ENCODE data around the gene PRDM15. TPM values are rescaled to one million over a fixed set of nuclear protein-coding genes. Genes with fewer than 3 reads are reported as not detected.
A peak's percentile ranks its signal among the peaks of the same experiment; 100 is the strongest.

PRDM15 gene, protein sequence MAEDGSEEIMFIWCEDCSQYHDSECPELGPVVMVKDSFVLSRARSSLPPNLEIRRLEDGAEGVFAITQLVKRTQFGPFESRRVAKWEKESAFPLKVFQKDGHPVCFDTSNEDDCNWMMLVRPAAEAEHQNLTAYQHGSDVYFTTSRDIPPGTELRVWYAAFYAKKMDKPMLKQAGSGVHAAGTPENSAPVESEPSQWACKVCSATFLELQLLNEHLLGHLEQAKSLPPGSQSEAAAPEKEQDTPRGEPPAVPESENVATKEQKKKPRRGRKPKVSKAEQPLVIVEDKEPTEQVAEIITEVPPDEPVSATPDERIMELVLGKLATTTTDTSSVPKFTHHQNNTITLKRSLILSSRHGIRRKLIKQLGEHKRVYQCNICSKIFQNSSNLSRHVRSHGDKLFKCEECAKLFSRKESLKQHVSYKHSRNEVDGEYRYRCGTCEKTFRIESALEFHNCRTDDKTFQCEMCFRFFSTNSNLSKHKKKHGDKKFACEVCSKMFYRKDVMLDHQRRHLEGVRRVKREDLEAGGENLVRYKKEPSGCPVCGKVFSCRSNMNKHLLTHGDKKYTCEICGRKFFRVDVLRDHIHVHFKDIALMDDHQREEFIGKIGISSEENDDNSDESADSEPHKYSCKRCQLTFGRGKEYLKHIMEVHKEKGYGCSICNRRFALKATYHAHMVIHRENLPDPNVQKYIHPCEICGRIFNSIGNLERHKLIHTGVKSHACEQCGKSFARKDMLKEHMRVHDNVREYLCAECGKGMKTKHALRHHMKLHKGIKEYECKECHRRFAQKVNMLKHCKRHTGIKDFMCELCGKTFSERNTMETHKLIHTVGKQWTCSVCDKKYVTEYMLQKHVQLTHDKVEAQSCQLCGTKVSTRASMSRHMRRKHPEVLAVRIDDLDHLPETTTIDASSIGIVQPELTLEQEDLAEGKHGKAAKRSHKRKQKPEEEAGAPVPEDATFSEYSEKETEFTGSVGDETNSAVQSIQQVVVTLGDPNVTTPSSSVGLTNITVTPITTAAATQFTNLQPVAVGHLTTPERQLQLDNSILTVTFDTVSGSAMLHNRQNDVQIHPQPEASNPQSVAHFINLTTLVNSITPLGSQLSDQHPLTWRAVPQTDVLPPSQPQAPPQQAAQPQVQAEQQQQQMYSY
- 14.0 and 16.2 TPM in 2 replicates for total RNA-seq
- long read RNA-seq, partial matches to known transcripts: 1 of 13 reads
- long read RNA-seq, other reads (novel, unspliced or antisense): 12 of 13 reads

DNA sequence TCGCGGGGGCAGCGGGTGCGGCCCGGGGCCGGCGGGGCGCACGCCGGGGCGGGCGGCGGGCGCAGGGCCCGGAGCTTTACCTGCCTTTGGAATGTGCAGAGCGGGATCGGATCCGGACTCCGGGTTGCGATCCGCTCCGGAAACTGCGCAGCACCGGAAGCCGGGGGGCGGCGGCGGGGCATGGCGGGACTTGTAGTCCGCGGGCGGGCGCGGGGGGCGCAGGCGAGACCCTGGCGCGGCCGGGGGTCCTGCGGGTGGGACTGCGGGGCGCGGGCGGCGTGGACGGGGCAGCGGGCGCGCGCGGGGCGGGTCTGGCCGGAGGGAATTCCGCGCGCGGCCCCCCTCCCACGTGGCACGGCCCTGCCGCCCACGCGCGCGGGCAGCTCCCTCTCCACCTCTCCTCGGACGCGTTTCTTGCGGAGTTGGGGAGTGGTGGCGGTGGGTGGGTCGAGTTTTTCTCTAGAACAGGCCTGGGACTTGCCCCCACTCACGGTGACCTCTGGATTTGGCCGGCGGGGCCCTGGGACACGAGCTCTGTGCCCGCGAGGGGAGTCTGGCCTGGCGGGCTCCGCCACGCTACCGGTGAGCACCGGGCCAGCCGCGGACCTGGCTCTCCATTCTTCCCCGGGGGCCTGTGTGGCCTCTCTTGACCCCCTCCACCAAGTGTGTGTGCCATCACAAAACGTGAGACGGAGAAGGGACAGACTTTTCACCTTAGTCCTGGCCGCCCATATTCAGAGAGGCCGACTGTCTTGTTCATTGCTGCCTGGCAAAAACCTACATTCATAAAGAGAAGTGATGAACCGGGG is at the start of gene PRDM15:
Gene PRDM15, minus strand, starts transcription at position 155 of the 809 bp plus-strand sequence. CDS start 18,981 bp downstream, outside the sequence.
- H3K4me1 Mint-ChIP-seq (ENCODE audit: low read depth): peaks cover 6% of the 10 kb centered on the region
- peak within 1 kb of the TSS; percentile 83 for H3K4me3 Mint-ChIP-seq (ENCODE audit: low read depth)
- DNase-seq (ENCODE audit: low spot score, unreplicated experiment): peak; percentile 77
- H3K36me3 Mint-ChIP-seq (ENCODE audit: insufficient read depth): no peaks in the 10 kb centered on the region
- no peaks in the 10 kb centered on the region for H3K27me3 Mint-ChIP-seq
- TF ChIP-seq, protein P1, sequence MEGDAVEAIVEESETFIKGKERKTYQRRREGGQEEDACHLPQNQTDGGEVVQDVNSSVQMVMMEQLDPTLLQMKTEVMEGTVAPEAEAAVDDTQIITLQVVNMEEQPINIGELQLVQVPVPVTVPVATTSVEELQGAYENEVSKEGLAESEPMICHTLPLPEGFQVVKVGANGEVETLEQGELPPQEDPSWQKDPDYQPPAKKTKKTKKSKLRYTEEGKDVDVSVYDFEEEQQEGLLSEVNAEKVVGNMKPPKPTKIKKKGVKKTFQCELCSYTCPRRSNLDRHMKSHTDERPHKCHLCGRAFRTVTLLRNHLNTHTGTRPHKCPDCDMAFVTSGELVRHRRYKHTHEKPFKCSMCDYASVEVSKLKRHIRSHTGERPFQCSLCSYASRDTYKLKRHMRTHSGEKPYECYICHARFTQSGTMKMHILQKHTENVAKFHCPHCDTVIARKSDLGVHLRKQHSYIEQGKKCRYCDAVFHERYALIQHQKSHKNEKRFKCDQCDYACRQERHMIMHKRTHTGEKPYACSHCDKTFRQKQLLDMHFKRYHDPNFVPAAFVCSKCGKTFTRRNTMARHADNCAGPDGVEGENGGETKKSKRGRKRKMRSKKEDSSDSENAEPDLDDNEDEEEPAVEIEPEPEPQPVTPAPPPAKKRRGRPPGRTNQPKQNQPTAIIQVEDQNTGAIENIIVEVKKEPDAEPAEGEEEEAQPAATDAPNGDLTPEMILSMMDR (IDR thresholded peaks at IDR 0.05; ENCODE audit: unreplicated experiment): no peak
- peak within 1 kb of the TSS; percentile 96 for H3K27ac Mint-ChIP-seq
- H3K9me3 Mint-ChIP-seq (ENCODE audit: low read depth): no peaks in the 10 kb centered on the region

DNA sequence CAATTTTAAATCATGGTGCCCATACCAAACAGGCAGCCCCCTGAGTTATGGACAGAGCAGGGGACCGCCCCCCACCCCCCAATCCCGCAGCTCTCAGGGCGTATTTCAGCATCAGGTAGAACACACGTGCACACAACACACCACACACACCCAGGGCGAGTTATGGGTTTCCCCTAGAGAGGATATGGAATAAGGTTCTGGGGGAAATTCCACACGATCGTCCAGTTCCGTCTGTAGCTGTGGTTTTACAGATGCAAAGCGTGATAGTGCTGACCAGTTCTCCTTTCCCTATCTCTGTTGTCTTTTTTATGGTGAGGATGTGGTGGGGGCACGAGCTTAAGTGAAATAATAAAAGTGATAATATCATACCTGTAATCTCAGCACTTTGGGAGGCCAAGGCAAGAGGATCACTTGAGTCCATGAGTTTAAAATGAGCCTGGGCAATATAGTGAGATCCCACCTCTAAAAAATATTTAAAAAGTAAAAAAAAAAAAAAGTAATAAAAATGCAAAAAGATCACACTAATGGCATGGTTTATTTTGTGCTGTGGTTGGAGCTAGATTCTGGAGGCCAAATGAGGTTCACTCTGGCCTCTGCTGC is 49.6 kb upstream of the PRDM15 start:
- Mint-ChIP-seq H3K9me3 (ENCODE audit: low read depth) (no peaks in the 10 kb centered on the region), H3K36me3 (ENCODE audit: insufficient read depth) (peaks cover 3% of the 10 kb centered on the region), H3K27me3 (no peaks in the 10 kb centered on the region), H3K4me1 (ENCODE audit: low read depth) (peaks cover 47% of the 10 kb centered on the region), H3K27ac (no peak overlapping the region), H3K4me3 (ENCODE audit: low read depth) (no peak overlapping the region)
- TF ChIP-seq, protein P1 (IDR thresholded peaks at IDR 0.05; ENCODE audit: unreplicated experiment): no peak
- no peak for DNase-seq (ENCODE audit: low spot score, unreplicated experiment)

DNA sequence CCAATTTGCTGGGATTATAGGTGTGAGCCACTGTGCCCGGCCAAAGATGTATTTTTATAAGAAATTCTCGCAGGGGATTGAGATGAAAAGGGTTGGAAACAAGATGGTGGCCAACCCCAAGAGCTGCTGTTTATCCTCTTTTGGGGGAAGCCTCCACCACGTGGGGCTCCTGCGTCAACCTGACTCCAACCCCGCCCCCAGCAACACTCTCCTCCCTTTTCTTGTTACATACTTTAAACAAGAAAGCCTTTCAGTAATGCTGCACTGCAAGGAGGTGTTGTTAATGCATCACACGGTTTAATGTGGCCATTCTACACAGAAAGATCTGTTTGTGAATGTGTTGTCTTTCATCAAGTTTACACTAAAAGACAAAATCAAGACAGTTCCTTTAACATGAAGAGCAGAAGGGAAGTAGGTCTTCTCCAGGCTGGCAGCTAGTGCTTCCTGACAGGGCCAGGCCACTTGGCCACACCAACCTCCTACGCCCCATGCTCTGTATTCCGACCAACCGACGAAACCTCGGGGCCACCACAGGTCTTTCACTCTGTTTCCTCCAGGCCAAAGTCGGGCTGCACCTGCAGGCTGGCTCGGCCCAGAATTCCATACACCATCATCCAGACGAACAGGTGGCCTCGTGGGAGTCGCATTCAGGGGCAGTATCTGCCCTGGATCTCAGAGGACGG is 48.7 kb upstream of the PRDM15 start:
- DNase-seq (ENCODE audit: low spot score, unreplicated experiment): no peak
- TF ChIP-seq, protein P1 (IDR thresholded peaks at IDR 0.05; ENCODE audit: unreplicated experiment): no peak
- Mint-ChIP-seq H3K27ac (peak overlapping the region; percentile 59), H3K4me3 (ENCODE audit: low read depth) (no peak overlapping the region), H3K36me3 (ENCODE audit: insufficient read depth) (peaks cover 3% of the 10 kb centered on the region), H3K9me3 (ENCODE audit: low read depth) (no peaks in the 10 kb centered on the region), H3K4me1 (ENCODE audit: low read depth) (peaks cover 42% of the 10 kb centered on the region), H3K27me3 (no peaks in the 10 kb centered on the region)

DNA sequence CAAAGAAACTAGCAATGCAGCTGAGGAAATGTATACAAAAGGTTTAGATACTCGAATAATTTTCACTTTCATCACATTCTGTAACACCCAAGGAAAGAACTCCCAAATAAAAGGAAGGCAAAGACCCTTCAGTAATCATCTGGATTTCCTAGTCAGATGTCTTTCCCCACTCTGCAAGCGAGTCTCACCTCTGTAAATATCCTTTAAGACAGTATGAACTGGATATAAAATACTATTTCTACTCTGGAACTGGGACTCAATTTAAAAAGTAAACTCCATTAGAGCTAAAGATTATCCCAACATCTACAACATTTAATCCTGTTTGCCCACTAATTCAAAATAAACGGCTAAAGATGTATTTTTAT is 47.6 kb upstream of the PRDM15 start:
- TF ChIP-seq, protein P1 (IDR thresholded peaks at IDR 0.05; ENCODE audit: unreplicated experiment): no peak
- H3K4me1 Mint-ChIP-seq (ENCODE audit: low read depth): peaks cover 35% of the 10 kb centered on the region
- H3K4me3 Mint-ChIP-seq (ENCODE audit: low read depth): peak overlapping the region; percentile 56
- H3K36me3 Mint-ChIP-seq (ENCODE audit: insufficient read depth): peaks cover 3% of the 10 kb centered on the region
- H3K27me3 Mint-ChIP-seq: no peaks in the 10 kb centered on the region
- H3K9me3 Mint-ChIP-seq (ENCODE audit: low read depth): no peaks in the 10 kb centered on the region
- H3K27ac Mint-ChIP-seq: peak overlapping the region; percentile 97
- no peak for DNase-seq (ENCODE audit: low spot score, unreplicated experiment)

All from progenitor cell of endocrine pancreas (in vitro differentiated cells).